Liver (tissue), 9 donors: ENCODE measurements around the gene INPP5K. TPM values are rescaled to one million over a fixed set of nuclear protein-coding genes. Genes with fewer than 3 reads are reported as not detected.

Experiments
- DNase-seq: peaks from one replicate; pipeline ENCODE4 v3.0.0-alpha.2; 2017; ENCODE audit warnings: low spot score
- H3K27ac ChIP-seq, 2 donors: one replicate each; pipeline ENCODE4 v1.7.0; 2013; ENCODE audit warnings: inconsistent platforms in 2 of 2, low read length in 2 of 2, control low read depth in 1 of 2, low read depth in 1 of 2, mild to moderate bottlenecking in 1 of 2
- H3K27me3 ChIP-seq, 4 donors: one replicate each; pipeline versions ENCODE4 v1.6.1 to v1.7.0; 2013; ENCODE audit warnings: low read length in 3 of 4, inconsistent platforms in 1 of 4, mild to moderate bottlenecking in 1 of 4, moderate library complexity in 1 of 4; ENCODE audit not compliant: control insufficient read depth in 4 of 4, insufficient read depth in 4 of 4
- H3K36me3 ChIP-seq, 4 donors: one replicate each; pipeline versions ENCODE4 v1.6.1 to v1.7.0; 2013; ENCODE audit warnings: low read length in 3 of 4, mild to moderate bottlenecking in 3 of 4, low read depth in 1 of 4, moderate library complexity in 1 of 4; ENCODE audit not compliant: control insufficient read depth in 4 of 4, insufficient read depth in 3 of 4
- H3K4me1 ChIP-seq, 4 donors: one replicate each; pipeline versions ENCODE4 v1.6.1 to v1.7.0; 2013; ENCODE audit warnings: low read length in 3 of 4, mild to moderate bottlenecking in 3 of 4, moderate library complexity in 1 of 4; ENCODE audit not compliant: control insufficient read depth in 4 of 4, insufficient read depth in 4 of 4
- H3K4me3 ChIP-seq, 3 donors: one replicate each; pipeline versions ENCODE4 v1.6.1 to v1.7.0; 2013; ENCODE audit warnings: low read length in 3 of 3, control low read depth in 1 of 3, low read depth in 1 of 3, mild to moderate bottlenecking in 1 of 3
- H3K9ac ChIP-seq, 2 donors: one replicate each; pipeline ENCODE4 v1.7.0; 2013; ENCODE audit warnings: low read length in 2 of 2, mild to moderate bottlenecking in 2 of 2, moderate library complexity in 2 of 2, control low read depth in 1 of 2, low read depth in 1 of 2
- H3K9me3 ChIP-seq, 4 donors: one replicate each; pipeline versions ENCODE4 v1.6.1 to v1.7.0; 2013; ENCODE audit warnings: low read length in 3 of 4; ENCODE audit not compliant: control insufficient read depth in 4 of 4
- CTCF ChIP-seq: fragments of 150-350 bp; IDR thresholded peaks from 2 replicates; pipeline ENCODE4 v1.5.1; 2017; ENCODE audit warnings: improper control_type of control experiment, low read depth, low read length; ENCODE audit not compliant: missing input control
- EGR1 ChIP-seq, 2 donors: IDR thresholded peaks; 2 replicates each; pipeline ENCODE4 v1.6.1; 2016 to 2018; ENCODE audit warnings: antibody characterized with exemption in 2 of 2, low read depth in 2 of 2
- FOXA2 ChIP-seq: IDR thresholded peaks from 2 replicates; pipeline ENCODE4 v1.6.1; 2016; ENCODE audit warnings: antibody characterized with exemption
- GABPA ChIP-seq, 2 donors: IDR thresholded peaks in 1 of 2; conservative IDR thresholded peaks in 1 of 2; 2 replicates each; pipeline ENCODE4 v1.6.1; 2016; ENCODE audit warnings: antibody characterized with exemption in 2 of 2, mild to moderate bottlenecking in 1 of 2, moderate library complexity in 1 of 2
- HNF4A ChIP-seq, 2 donors: conservative IDR thresholded peaks; 2 replicates each; pipeline ENCODE4 v1.6.1; 2016; ENCODE audit warnings: antibody characterized with exemption in 2 of 2, mild to moderate bottlenecking in 2 of 2
- JUND ChIP-seq, 2 donors: IDR thresholded peaks; 2 replicates each; pipeline ENCODE4 v1.6.1; 2016; ENCODE audit warnings: antibody characterized with exemption in 2 of 2
- MAX ChIP-seq: IDR thresholded peaks from 2 replicates; pipeline ENCODE4 v1.6.1; 2016; ENCODE audit warnings: antibody characterized with exemption
- NR2F2 ChIP-seq: IDR thresholded peaks from 2 replicates; pipeline ENCODE4 v1.6.1; 2016; ENCODE audit warnings: antibody characterized with exemption
- RAD21 ChIP-seq, 2 donors: IDR thresholded peaks; 2 replicates each; pipeline ENCODE4 v1.6.1; 2016; ENCODE audit warnings: antibody characterized with exemption in 2 of 2, mild to moderate bottlenecking in 2 of 2
- REST ChIP-seq: IDR thresholded peaks from 2 replicates; pipeline ENCODE4 v1.6.1; 2016; ENCODE audit warnings: antibody characterized with exemption, mild to moderate bottlenecking
- RXRA ChIP-seq, 2 donors: IDR thresholded peaks; 2 replicates each; pipeline ENCODE4 v1.6.1; 2017 to 2018; ENCODE audit warnings: antibody characterized with exemption in 2 of 2, mild to moderate bottlenecking in 1 of 2
- SP1 ChIP-seq: IDR thresholded peaks from 2 replicates; pipeline ENCODE4 v1.6.1; 2018; ENCODE audit warnings: antibody characterized with exemption, mild to moderate bottlenecking
- TAF1 ChIP-seq: conservative IDR thresholded peaks from 2 replicates; pipeline ENCODE4 v1.6.1; 2016; ENCODE audit warnings: antibody characterized with exemption, mild to moderate bottlenecking
- YY1 ChIP-seq: IDR thresholded peaks from 2 replicates; pipeline ENCODE4 v1.6.1; 2016; ENCODE audit warnings: antibody characterized with exemption, mild to moderate bottlenecking
- ZBTB33 ChIP-seq: IDR thresholded peaks from 2 replicates; pipeline ENCODE4 v1.6.1; 2016; ENCODE audit warnings: antibody characterized with exemption
- WGBS: extraction: QIAGEN DNeasy Blood & Tissue Kit; methylation state at CpG from one replicate; pipeline ENCODE4 v1.1.7; 2013; 5-methylcytosine and 5-hydroxymethylcytosine counted together
- polyA plus RNA-seq, 2 donors: library from polyadenylated mRNA; stranded (reverse) in 1 of 2; unstranded in 1 of 2; fragments of 200-250 nt in 1 of 2; fragments of >200 nt in 1 of 2; fragmentation: Nextera tagmentation in 1 of 2; extraction: Ambion mirVana in 1 of 2; gene quantifications; one replicate each; pipeline versions ENCODE4 v1.2.1 to v1.2.3, GENCODE V29; 2013 to 2015
- total RNA-seq, 2 donors: library from RNA; depleted of rRNA; stranded (reverse); fragments of >200 nt; gene quantifications; one replicate each; pipeline ENCODE4 v1.2.3, GENCODE V29; 2014
- donor health status: healthy.
- donor health status: healthy.
- donor health status: healthy.
- donor health status: healthy.
- donor health status: healthy.

INPP5K gene
- total and polyA plus RNA-seq, 4 donors = 9.9 to 47.1 (median 15.9) TPM

- H3K36me3 ChIP-seq = peaks cover 0 to 10% (median 5%) of the 10 kb centered on the region in 4 donors
- H3K4me1 ChIP-seq = peaks cover 11 to 16% (median 15%) of the 10 kb centered on the region in 4 donors
- no peaks in the 10 kb centered on the region for H3K27me3 ChIP-seq
- H3K9ac ChIP-seq = no peak overlapping the region
- H3K4me3 ChIP-seq = no peak overlapping the region
- H3K27ac ChIP-seq = no peak overlapping the region
- no peaks in the 10 kb centered on the region for H3K9me3 ChIP-seq
- no peak for TF ChIP-seq NR2F2
- no peak for TF ChIP-seq JUND (IDR thresholded peaks at IDR 0.05)
- DNase-seq = no peak
- WGBS = 86% methylated on average over 33 of the region's 33 CpGs
Measured at GRCh38 chr17:1470071-1470754, 46.2 kb downstream of the INPP5K start.

GRCh38 chr17:1469231-1469852 lies 47.1 kb downstream of the INPP5K start:
- Histone ChIP-seq H3K36me3 (peaks cover 0 to 10% (median 3%) of the 10 kb centered on the region in 4 donors), H3K9ac (no peak overlapping the region), H3K27me3 (no peaks in the 10 kb centered on the region), H3K4me1 (peaks cover 11 to 16% (median 15%) of the 10 kb centered on the region in 4 donors), H3K27ac (peak overlapping the region in 1 of 2 donors; percentile 83), H3K9me3 (no peaks in the 10 kb centered on the region), H3K4me3 (no peak overlapping the region)
- 61% methylated on average over 28 of the region's 28 CpGs for WGBS
- no peak for DNase-seq
- TF ChIP-seq GABPA (IDR thresholded peaks at IDR 0.05 in 1 of 2, conservative IDR thresholded peaks at IDR 0.05 in 1 of 2) (no peak), FOXA2 (peak; percentile 74), RAD21 (IDR thresholded peaks at IDR 0.05) (peak in 1 of 2 donors; percentile 16), TAF1 (no peak), YY1 (peak; percentile 24), EGR1 (IDR thresholded peaks at IDR 0.05; ENCODE audit: low read depth in 2 of 2) (no peak), REST (no peak), CTCF (no peak), MAX (no peak), RXRA (IDR thresholded peaks at IDR 0.05) (peak in 1 of 2 donors; percentile 53), ZBTB33 (no peak), SP1 (peak; percentile 8), HNF4A (conservative IDR thresholded peaks at IDR 0.05) (no peak)
